GM12892 (cell line): ENCODE results near the gene MGAM2.
"Not testable (repeated sequence)": the region's sequence is repeated elsewhere in the genome, so short reads cannot be mapped to it uniquely, and the experiment has no call there.

ENCODE experiments used
- POLR2A ChIP-seq: IDR thresholded peaks from 2 replicates; pipeline ENCODE4 v1.6.1; 2011; ENCODE audit warnings: low read depth, low read length, control low read depth
- TAF1 ChIP-seq: IDR thresholded peaks from 2 replicates; pipeline ENCODE4 v1.6.1; 2011; ENCODE audit warnings: low read depth, mild to moderate bottlenecking, control low read depth, low read length, borderline replicate concordance

DNA sequence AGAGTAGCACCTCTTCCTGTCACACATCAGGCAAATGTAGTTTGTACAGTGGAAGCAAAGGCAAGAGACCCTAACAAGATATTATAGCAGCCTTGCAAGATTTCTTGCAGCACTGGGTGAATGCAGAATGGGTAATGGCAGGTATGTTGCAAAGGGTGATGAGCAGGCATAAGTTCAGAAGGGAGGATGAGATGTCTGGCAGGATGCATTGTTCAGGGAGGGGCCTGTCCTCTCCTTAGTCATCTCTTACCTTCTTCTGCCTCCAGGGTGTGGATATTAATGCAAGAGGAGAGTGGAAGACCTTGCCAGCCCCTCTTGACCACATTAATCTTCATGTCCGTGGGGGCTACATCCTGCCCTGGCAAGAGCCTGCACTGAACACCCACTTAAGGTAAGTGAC, 12.2 kb upstream of the MGAM2 start:
- TF ChIP-seq POLR2A, TAF1: not testable (repeated sequence)
